Stimulated activated CD8-positive, alpha-beta memory T cell treated with anti-CD3 and anti-CD28 coated beads, Interleukin-2, amount 100 ng/mL, for 1 hour (primary cell): ENCODE results near the gene PHF21B.
A peak's percentile ranks its signal among the peaks of the same experiment; 100 is the strongest.

ENCODE experiments used
- DNase-seq, 2 donors: peaks; one replicate each; pipeline ENCODE4 v3.0.0-alpha.2; 2020; ENCODE audit warnings: low read depth in 2 of 2

Gene PHF21B

GRCh38 chr22:44990810-44991209 is 19.0 kb downstream of the PHF21B start:
- DNase-seq: no peak

- DNase-seq: no peak
These were observed 19.5 kb downstream of the PHF21B start for GRCh38 chr22:44990328-44990727.

- DNase-seq: no peak
These were observed 21.1 kb downstream of the PHF21B start for GRCh38 chr22:44988671-44989070.

- DNase-seq: no peak
These were observed 22.9 kb downstream of the PHF21B start for GRCh38 chr22:44986926-44987325.

GRCh38 chr22:44985906-44986527 is 23.8 kb downstream of the PHF21B start:
- no peak for DNase-seq

GRCh38 chr22:44983878-44984482 is 25.8 kb downstream of the PHF21B start:
- DNase-seq: no peak

- DNase-seq: no peak
These were observed 27.4 kb downstream of the PHF21B start for GRCh38 chr22:44982445-44982844.

GRCh38 chr22:44981857-44982256 is 27.9 kb downstream of the PHF21B start:
- no peak for DNase-seq

- DNase-seq: no peak
These were observed 30.7 kb downstream of the PHF21B start for GRCh38 chr22:44979154-44979553.

GRCh38 chr22:44975427-44976262 is 34.2 kb downstream of the PHF21B start:
- peak in 1 of 2 donors; percentile 17 for DNase-seq

- DNase-seq: no peak
These were observed 35.4 kb downstream of the PHF21B start for GRCh38 chr22:44974454-44974853.

GRCh38 chr22:44973829-44974228 is 36.0 kb downstream of the PHF21B start:
- DNase-seq: no peak

GRCh38 chr22:44972363-44973083 is 37.3 kb downstream of the PHF21B start:
- DNase-seq: no peak

GRCh38 chr22:44971651-44972362 is 38.0 kb downstream of the PHF21B start:
- no peak for DNase-seq

GRCh38 chr22:44970291-44970690 is 39.5 kb downstream of the PHF21B start:
- DNase-seq: no peak

GRCh38 chr22:44969817-44970216 is 40.0 kb downstream of the PHF21B start:
- DNase-seq: no peak

GRCh38 chr22:44968736-44969135 is 41.1 kb downstream of the PHF21B start:
- DNase-seq: no peak

GRCh38 chr22:44965171-44965570 is 44.6 kb downstream of the PHF21B start:
- no peak for DNase-seq

- DNase-seq: no peak
These were observed 45.1 kb downstream of the PHF21B start for GRCh38 chr22:44964722-44965078.

- no peak for DNase-seq
These were observed 45.7 kb downstream of the PHF21B start for GRCh38 chr22:44963832-44964721.
